Stimulated activated CD8-positive, alpha-beta memory T cell treated with anti-CD3 and anti-CD28 coated beads, Interleukin-4, amount 100 ng/mL, for 4 hours (primary cell): ENCODE data around the gene ATP5MC3.

Source experiments
- DNase-seq, 2 donors: peaks; one replicate each; pipeline ENCODE4 v3.0.0-alpha.2; 2020; ENCODE audit warnings: low read depth in 2 of 2, low spot score in 1 of 2

Gene ATP5MC3

GRCh38 chr2:175168564-175168945 lies 13.0 kb downstream of the ATP5MC3 start:
- no peak for DNase-seq

- DNase-seq = peak; percentile 93 to 98
These were observed 13.5 kb downstream of the ATP5MC3 start, which contains the start of gene ATF2 for GRCh38 chr2:175167792-175168563. Gene ATF2 (minus strand): TSS chr2:175168203. CDS start chr2:175136443, 31,760 bp downstream.

- DNase-seq = no peak
These were observed 14.3 kb downstream of the ATP5MC3 start for GRCh38 chr2:175167076-175167791.

DNA sequence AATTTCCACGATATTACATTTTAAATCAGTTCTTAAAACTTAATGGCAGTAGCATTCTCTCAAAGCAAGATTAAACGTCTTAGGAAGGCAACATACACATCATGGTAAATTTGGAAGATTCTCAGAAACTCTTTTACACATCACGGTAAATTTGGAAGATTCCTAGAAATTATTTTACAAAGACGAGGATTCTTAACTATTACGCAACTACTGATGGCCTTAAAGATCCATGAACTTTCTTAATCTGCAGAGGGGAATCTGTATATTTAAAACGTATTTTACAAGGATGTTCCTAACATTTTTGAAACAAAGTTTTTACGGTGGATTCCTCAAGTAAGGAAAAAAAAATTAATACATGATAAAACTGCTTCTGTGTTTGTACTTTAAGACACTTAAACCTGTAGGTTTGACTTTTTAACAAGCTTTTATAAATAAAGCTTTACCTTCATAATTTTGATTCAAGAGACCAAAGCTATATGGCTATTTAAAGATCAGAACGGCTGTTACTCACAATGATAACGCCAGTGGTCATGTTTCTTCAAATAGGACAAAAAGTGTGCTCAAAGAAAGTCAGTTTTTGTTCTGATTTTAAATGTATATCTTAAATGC lies 15.2 kb downstream of the ATP5MC3 start:
- DNase-seq = no peak

- no peak for DNase-seq
These were observed 17.3 kb downstream of the ATP5MC3 start for GRCh38 chr2:175164235-175164634.

DNA sequence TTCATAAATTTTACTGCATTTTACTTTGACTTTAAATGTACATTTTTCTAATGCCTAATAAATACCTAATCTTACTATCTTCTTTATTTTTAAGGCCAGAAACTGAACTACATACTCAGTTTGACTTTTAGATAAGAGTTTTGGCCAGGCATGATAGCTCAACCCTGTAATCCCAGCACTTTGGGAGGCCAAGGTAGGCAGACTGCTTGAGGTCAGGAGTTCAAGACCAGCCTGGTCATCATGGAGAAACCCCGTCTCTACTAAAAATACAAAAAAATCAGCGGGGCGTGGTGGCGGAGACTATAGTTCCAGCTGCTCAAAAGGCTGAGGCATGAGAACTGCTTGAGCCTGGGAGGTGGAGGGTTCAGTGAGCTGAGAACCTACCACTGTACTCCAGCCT lies 22.6 kb downstream of the ATP5MC3 start:
- no peak for DNase-seq

DNA sequence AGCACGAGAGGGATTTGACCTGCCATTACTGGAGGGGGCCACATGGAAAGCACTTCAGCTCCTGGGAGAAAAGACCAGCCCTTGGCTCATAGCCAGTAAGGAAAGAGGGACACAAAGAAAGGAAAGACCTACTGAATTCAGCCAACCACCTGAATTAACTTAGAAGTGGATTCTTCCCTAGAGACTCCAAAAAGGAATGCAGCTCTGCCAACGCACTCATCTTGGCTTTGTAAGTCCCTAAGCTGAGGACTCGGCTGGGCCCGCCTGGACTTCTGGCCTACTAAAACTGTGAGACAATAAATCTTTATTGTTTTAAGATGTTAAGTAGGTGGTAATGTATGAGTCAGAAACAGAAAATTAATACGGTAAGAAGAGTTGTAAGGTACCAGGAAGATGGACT lies 25.0 kb downstream of the ATP5MC3 start:
- DNase-seq = no peak

DNA sequence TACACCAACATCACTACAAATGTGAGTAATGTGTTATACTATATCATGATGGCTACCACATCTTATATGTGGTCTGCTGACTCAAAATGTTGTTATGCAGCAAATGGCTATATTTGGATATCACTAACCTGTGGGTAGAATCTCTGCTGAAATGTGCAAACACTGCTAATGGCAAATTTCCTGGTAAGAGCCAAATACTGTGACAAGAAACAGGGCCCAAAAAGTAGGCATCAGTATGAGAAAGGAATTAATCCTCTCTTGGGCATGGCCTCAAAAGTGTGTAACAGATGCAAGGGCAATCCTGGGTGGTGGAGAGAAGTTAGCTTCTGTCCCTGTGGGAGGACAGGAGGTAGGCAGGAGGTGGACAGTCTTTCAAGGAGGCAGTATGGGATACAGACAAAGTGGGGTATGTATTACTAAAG lies 26.8 kb downstream of the ATP5MC3 start:
- DNase-seq = no peak

DNA sequence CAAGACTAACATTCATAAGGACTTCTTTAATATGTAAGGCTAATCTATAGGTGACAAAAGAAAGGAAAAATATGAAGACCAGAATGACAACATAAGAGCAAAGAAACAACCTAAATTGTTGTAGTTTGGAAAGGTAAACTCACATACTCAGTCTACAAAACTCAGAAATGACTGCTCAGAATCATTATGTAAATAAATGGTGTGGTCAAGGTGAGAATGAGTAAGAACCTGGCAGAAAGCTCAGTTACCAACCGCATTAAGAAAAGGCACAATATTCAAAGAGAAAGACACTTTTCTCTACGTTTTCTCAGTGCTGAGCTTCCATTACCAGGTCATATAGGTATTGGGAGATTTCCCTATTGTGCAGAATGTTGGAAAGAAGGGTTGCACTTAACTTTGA lies 29.3 kb downstream of the ATP5MC3 start:
- no peak for DNase-seq

DNA sequence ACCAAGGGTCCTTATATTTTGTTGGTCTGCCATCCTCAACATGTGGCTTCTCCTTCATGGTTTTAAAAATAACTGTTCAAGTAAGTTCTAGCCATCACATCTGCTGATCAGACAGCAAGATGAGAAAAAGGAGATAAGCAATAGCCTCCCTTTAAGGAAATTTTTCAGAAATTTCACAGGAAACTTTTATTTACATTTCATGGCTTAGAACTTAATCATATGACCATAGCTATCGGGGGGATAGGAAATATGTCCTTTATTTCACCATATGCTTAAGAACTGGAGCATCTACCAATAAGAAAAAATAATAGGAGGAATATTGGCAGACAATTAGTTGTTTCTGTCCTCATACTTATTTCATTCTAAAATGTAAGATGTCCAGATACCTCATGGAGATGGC lies 29.7 kb downstream of the ATP5MC3 start:
- DNase-seq = no peak

DNA sequence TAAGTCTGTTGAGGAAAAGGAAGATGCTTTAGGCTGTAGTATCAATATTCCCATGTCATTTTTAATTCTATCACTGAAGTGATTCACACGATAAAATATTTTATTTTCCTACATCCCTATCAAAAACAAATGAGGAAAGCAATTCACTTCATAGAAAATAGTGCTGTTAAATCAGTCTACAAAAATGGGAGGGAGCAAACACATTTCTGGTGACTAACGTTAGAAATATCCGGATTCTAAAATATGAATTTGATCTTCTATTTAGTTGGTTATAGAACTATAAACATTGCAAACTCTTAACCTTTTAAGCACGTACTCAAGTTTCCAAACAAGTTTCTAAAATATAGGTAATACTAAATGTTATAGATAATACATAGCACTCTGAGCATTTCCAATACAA lies 34.3 kb downstream of the ATP5MC3 start:
- no peak for DNase-seq

GRCh38 chr2:175143678-175144077 lies 37.8 kb downstream of the ATP5MC3 start:
- no peak for DNase-seq

DNA sequence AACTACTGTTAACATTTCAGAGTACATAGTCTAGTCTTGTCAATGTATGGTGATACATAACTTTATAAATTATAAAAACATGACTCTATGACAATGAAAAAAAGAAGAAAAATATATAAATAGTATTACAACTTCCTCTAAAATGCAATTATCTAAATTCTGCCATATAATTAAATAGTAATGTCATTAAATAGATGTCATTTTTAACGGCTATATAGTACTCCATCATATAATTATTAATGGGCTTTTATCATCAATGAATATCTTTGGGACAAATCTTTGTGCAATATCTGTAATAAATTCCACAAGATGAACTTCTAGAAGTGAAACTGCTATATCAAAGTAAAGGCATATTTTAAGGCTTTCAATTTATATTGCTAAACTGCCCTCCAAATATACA lies 38.3 kb downstream of the ATP5MC3 start:
- no peak for DNase-seq

GRCh38 chr2:175140332-175140731 lies 41.2 kb downstream of the ATP5MC3 start:
- no peak for DNase-seq

GRCh38 chr2:175137793-175138192 lies 43.7 kb downstream of the ATP5MC3 start:
- no peak for DNase-seq

- no peak for DNase-seq
These were observed 44.9 kb downstream of the ATP5MC3 start for GRCh38 chr2:175136334-175137215.

- no peak for DNase-seq
These were observed 45.6 kb downstream of the ATP5MC3 start for GRCh38 chr2:175135862-175136261.

DNA sequence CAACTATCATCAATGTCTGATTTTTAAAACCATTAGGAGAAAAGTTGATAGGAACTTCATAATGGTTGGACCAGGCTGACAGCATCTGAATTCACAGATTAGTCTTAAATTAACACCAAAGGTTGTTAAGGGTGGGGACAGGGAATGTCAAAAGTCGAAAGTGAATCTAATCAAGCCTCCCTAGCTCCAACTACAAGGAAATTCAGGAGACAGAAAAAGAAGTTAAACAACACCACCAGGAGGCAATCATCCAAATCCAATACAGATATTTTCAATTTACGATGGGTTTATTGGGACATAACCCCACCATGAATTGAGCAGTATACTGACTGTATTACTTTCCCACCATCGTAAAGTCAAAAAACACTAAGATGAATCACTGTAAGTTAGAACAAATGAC lies 46.3 kb downstream of the ATP5MC3 start:
- no peak for DNase-seq

- no peak for DNase-seq
These were observed 50.3 kb downstream of the ATP5MC3 start for GRCh38 chr2:175131252-175131651.

DNA sequence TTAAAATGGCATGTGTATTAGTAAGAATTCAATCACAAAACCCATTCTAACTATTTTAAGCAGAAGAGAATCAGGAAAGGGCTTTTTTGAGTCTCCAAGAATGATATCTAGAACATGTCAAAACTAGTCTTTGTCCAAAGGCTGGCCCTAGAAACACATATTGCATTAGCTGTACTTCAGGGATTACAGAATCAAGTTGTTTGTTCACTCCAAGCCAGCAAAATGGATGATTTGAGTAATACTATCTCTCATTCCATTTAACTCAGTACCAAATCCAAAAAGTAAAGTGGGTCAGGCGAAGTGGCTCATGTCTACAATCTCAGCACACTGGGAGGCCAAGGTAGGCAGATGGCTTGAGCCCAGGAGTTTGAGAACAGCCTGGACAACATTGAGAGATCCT lies 54.8 kb downstream of the ATP5MC3 start:
- no peak for DNase-seq
